Measurements from ENCODE around the gene CEP44.
"Not testable (repeated sequence)": the region's sequence is repeated elsewhere in the genome, so short reads cannot be mapped to it uniquely, and the experiment has no call there.

Gene CEP44

DNA sequence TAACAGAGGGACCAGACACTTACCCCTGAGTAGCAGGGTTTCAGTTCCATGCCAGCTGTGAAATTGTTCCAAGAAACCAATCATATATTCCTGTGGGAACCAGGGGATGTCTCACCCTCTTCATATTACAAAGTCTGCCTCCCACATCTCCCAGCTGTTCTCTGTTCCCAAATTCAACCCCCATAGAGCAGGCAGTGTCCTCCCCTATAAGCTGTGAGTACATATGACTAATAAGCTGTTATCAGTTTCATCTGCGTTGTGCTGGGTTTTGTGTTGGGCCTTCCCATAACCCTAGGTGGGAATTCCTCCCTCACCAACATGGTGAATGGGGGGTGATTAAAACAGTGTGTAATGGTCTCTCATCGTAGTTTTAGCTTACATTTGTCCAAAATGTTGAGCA, 41.0 kb downstream of the CEP44 start:
- DNase-seq (ENCODE audit: low read depth in 2 of 2): no peak

DNA sequence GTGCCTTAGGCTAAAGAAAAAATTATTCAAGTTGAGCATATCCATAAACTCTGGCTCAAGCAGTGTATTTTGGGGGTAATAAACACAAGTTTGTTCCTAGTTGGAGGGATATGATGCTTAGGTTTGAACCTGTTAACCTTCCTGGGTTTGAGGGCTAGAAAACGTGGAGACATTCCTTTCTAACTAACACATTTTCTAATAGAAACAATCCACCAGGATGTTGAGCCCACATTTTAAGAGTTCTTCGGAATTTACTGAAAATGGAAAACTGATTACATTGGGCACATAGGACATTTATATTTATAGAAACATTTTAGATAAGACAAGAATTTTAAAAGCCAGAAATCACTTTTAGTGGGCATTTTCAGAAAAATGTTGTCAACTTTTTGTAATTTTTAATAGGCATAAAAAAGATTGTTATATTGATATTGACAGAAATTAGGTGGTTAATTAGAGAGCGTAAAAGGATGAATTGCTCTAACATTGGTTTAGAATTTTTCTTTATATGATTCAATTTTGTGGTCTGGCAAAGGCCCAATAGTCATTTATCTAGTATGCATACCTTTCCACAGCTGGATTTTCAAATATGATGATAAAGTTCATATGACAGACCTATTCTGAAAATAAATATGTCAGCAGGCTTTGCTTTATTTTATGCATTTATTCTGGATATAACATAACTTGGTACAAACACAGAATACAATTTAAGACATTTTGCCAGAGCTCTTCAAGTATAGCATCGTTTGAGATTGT, 49.2 kb downstream of the CEP44 start:
- DNase-seq (ENCODE audit: low read depth in 2 of 2): no peak

DNA sequence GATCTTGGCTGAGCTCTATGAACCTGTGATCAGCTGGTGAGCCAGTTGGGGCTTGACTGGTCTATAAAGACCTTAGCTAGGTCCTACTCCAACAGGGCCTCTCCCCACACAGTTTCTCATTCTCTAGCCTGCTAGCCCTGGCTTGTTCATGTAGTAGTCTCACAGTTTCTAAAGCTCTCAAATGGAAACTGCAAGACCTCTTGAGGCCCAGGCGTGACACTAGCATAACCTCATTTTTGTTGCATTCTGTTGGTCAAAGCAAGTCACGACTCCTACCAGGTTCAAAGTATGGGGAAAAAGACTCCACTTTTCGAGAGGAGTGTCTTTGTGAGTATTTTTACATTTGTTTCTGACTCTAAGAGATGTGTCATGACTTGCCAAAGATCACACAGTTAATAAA, 50.9 kb downstream of the CEP44 start:
- no peak for DNase-seq (ENCODE audit: low read depth in 2 of 2)

DNA sequence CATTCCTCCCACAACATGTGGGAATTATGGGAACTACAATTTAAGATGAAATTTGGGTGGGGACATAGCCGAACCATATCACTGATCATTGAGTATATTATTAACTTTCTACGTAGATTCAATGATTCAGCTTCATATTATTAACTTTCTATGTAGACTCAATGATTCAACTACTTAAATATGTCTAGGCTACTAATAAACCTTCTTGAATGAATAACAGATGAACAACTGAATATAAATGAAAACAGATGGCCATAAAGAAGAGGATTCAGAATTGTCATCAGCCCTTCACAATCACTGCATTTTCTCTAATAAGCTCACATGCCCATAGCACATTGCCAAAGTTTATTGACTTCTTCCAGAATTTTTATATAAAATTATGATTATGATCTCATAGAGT, 57.0 kb downstream of the CEP44 start:
- DNase-seq (ENCODE audit: low read depth in 2 of 2): no peak

DNA sequence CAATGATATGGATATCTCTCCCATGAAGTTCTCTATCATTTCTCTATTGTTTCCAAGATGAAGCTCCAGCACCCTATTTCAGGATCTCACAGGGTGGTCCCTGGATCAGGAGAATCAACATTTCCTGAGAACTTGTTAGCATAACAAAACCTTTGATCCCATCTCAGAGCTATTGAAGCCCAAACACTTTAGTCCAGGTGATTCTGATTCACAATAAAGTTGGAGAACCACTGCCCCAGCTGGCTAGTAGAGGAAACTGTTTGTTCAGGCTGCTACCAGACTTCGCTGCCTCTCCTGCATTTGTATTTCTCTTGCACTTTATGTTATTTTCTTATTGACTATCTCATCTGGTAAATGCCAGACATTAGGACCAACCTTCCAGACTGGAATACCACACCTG, 65.4 kb downstream of the CEP44 start:
- no peak for DNase-seq (ENCODE audit: low read depth in 2 of 2)

DNA sequence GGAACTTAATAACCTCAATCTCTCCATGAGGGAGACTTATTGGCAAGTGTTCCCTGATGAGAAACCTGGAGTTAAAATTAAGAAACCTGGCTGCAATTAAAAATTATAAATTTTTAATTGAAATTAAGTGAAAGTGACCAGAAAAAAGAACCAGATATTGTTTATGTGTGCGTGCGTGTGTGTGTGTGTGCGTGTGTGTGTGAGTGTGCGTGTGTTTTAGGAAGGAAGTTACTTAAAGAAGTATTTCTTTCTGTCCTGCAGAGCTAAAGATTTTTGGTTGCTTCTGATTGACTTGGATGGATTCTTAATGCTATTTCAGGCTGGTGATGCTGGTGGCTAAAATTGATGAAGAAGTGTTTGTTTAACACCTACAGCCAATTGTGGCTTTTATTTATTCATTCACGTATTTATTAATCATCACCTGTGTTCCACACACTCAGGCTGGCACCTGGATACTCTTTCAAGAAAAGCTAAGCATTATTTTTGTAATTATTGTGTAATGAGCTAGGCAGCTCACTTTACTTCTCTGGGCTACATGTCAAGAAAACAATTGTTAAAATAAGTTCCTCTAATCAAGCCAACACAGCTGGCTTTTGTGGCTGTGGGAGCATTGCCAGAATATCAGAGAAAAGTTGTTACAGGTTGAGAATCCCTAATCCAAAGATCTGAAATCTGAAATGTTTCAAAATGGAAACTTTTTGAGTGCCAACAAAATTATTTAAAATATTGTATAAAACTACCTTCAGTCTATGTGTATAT, 68.5 kb downstream of the CEP44 start:
- no peak for DNase-seq (ENCODE audit: low read depth in 2 of 2)

DNA sequence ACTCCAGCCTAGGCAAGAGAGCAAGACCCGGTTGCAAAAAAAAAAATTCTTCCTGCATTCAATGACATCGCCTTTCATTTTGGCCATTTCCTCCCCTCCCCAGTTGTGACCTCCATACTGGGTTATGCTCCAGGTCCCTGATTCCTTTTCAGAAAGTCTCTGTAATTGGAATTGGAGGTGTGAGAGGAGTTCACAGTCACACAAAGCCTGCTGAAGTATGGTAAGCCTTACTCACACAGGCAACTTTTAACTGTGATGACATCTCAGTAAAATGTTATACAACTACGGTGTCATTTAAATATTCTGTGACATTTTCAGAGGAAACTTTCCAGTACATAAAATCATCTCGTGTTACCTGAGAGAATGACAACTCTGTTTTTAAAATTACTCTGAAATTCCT, 73.6 kb downstream of the CEP44 start:
- DNase-seq (ENCODE audit: low read depth in 2 of 2): no peak

DNA sequence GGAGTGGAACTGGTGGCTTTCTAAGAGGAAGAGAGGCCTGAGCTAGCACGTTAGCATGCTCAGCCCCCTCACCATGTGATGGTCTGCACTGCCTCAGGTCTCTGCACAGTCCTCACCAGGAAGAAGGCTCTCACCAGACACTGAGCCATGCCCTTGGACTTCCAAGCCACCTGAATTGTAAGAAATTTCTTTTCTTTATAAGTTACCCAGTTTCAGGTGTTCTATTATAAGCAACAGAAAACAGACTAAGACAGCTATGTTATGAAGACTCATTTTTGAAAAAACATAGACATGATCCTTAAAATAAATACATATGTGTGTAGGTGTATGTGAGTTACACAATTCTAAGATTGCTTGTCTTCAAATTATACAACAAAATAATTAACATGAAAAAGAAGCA, 74.7 kb downstream of the CEP44 start:
- no peak for DNase-seq (ENCODE audit: low read depth in 2 of 2)

DNA sequence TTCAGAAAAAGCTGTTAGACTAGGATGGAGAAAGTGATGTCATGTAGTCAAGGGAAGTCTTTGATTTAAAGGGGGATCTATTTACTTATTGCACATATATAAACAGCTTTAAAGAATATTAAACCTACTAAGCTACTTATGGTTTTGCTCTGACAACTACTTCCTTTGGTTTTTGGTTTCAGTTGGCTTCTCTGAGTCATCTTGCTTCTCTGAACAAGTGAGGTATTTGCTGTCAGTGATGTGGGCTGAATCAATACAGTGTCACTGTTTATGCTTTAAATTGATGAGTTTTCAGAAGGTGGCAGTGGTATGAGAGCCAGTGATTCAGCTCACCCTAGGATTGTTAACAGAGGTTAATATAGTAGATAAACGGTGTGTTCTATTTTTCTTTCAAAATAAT, 75.1 kb downstream of the CEP44 start:
- no peak for DNase-seq (ENCODE audit: low read depth in 2 of 2)

DNA sequence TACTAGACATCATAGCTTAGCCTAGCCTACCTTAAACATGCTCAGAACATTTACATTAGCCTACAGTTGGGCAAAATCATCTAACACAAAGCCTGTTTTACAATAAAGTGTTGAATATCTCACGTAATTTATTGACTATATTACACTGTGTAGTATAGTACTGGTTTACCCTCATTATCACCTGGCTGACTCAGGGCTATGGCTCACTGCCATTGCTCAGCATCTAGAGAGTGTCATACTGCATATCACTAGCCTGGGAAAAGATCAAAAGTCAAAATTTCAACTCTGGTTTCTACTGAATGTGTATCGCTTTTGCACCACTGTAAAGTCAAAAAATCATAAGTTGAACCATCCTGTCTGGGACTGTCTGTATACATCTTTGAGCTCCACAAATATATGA, 78.6 kb downstream of the CEP44 start:
- DNase-seq (ENCODE audit: low read depth in 2 of 2): no peak

DNA sequence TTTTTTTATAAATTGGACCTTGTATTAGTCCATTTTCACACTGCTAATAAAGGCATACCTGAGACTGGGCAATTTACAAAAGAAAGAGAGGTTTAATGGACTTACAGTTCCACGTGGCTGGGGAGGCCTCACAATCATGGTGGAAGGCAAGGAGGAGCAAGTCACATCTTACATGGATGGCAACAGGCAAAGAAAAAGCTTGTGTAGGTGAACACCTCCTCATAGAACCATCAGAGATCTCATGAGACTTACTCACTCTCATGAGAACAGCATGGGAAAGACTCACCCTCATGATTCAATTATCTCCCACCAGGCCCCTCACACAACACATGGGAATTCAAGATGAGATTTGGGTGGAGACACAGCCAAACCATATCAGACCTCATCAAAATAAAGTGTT, 80.1 kb downstream of the CEP44 start:
- not testable (repeated sequence) for DNase-seq (ENCODE audit: low read depth in 2 of 2)

DNA sequence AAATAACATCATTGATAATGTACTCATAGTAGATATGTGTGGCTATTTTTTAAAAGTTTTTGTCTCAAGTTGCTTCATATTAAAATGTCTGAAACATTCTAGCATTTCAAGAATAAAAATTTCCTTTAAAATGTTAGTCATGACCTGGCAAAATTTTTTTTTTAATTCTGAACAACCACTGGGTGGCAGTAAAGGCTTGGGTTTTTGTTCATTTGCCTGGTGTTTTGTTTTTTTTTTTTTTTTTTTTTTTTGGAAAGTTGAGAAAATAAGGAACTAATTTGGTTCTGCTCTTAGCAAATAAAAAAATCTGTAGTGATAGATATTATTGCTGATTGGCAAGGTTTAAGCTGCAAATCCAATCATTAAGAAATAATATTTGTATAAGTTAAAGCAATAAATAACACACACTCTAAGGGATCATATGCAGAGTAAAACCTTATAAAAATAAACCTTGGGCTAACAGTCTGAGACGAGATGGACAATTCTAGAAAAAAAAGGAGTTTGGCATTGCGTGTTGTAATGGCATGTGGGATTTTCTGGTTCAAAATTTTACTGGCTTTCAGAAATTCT, 81.4 kb downstream of the CEP44 start:
- DNase-seq (ENCODE audit: low read depth in 2 of 2): no peak

DNA sequence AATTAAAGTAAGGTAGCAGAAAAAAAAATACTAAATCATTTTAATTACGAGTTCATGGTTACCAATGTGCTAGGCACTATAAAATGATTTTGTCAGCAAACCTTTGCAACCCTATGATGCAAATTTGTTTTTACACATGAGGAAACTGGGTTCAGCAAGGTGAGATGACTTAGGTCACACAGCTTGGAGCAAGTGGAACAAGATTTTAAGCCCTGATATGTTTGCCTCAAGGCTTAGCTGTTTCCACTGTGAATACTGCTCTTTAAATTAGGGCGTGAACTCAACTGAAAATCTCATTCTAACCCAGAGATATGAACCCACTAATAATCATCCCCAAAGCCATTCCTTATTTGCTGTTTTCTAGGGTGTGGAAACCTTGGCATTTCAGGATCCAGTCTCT, 86.3 kb downstream of the CEP44 start:
- DNase-seq (ENCODE audit: low read depth in 2 of 2): no peak

DNA sequence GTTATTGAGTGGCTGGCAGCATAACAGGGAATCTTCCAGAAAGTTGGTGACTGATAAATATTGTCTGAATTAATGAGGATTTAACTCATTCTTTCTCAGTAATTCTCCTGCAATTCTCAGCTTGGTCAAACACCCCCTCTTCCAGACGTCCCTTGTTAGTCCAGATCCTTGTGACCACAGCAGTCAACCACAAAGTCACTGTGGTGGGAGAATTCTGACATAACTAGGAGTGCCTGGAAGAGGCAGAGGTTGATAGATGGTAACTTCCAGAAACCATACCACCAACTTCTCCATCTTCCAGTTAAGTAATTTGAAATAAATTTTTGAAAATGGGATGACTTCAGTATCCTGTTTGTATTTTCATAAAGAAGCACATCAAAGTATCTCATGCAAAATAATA, 90.1 kb downstream of the CEP44 start:
- no peak for DNase-seq (ENCODE audit: low read depth in 2 of 2)

DNA sequence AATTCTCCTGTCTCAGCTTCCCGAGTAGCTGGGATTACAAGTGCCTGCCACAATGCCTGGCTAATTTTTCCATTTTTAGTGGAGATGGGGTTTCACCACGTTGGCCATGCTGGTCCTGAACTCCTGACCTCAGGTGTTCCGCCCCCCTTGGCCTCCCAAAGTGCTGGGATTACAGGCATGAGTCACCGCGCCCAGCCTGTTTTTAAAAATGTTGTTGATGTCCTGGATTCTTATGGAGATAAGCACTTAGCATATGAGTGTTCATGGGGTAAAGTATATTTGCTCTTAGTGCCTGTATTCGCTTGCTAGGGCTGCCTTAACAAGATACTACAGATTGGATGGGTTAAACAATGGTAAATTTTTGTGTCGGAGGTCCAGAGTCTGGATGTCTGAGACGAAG, 91.7 kb downstream of the CEP44 start:
- no peak for DNase-seq (ENCODE audit: low read depth in 2 of 2)

DNA sequence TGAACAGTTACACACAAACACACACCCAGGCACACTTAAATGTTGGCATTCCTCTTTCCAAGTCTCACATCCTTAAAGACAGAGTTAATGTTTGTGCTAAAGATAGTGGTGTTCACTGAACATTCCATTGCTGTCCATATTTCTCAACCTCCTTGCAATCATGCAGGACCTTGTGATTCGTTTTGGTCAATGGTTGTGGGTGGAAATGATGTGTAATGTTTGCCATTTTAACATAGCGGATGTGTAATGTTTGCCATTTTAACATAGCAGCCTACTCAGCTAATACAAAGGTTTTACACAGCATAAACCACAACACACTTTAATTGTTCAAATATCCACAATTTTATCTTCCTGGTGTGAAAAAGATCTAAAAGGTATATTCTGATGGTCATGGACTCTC, 93.9 kb downstream of the CEP44 start:
- no peak for DNase-seq (ENCODE audit: low read depth in 2 of 2)

DNA sequence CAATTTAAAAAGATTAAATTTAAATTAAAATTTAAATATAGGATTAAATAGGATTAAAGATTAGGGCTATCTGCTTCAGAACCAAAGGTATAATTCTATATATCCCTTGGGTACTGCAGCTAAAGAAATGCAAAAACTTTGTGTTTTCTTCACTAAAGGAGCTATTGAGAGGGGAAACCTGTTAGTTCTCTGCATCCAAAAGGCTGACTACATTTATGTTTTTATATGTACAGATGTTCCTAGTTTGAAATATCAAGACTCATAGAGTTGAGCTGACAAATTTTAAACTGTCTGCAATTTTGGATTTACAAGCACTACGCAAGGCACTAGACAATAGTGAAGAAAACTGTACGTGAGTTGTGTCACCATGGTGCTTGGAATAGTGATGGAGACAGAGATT, 95.2 kb downstream of the CEP44 start:
- DNase-seq (ENCODE audit: low read depth in 2 of 2): no peak

DNA sequence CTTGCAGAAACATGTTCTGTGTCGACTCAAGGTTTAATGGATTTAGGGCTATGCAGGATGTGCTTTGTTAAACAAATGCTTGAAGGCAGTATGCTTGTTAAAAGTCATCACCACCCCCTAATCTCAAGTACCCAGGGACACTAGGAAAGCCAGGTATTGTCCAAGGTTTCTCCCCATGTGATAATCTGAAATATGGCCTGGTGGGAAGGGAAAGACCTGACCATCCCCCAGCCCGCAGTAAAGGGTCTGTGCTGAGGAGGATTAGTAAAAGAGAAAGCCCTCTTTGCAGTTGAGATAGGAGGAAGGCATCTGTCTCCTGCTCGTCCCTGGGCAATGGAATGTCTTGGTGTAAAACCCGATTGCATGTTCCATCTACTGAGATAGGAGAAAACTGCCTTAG, 96.5 kb downstream of the CEP44 start:
- not testable (repeated sequence) for DNase-seq (ENCODE audit: low read depth in 2 of 2)

DNA sequence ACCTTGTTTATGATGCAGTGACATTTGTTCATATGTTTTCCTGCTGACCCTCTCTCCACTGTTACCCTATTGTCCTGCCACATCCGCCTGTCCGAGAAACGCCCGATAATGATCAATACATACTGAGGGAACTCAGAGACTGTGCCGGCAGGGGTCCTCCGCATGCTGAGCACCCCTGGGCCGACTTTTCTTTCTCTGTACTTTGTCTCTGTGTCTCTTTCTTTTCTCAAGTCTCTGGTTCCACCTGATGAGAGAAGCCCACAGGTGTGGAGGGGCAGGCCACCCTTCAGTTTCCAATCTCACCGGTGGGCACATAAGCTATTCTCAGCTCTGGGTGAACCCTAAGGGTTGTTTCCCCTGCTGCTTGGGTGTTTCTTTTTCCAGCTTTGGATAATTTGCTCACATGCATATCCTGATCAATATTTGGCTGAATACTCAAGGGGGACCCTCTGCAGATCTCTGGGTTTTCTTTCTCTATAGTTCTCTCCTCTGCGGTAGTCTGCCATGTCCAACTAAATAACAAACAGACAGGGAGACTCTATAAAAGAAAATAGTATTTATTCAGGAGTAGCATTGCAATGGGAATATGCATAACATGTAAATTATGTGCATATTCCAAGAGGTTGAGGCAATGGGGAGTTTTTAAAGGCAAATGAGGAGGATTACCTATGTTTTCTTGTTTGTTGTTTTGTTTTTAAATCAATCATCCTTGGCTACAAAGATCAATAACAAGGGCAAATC, 97.2 kb downstream of the CEP44 start:
- no peak for DNase-seq (ENCODE audit: low read depth in 2 of 2)

DNA sequence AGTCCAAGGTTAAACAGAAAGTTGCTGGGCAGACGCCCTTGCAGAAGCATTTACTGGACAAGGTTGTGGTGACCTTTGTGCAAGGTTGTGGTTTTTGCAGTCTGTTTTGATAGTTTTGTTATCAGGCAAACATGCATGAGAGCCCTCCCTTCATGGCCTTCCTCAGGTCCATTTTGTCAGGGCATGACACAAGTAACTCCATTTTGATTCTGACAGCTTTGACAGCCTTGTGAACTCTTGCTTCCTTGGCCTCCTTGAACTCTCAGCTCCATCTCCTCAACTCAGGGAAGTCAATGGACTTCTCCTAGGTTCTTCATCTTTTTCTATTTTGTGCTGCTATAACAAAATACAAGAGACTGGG, 97.7 kb downstream of the CEP44 start:
- DNase-seq (ENCODE audit: low read depth in 2 of 2): no peak

Measured in stimulated activated CD8-positive, alpha-beta memory T cell treated with anti-CD3 and anti-CD28 coated beads, Interleukin-7, amount 100 ng/mL, for 1 hour (primary cell).